ENCODE measurements around the gene PRKCA.

DNA sequence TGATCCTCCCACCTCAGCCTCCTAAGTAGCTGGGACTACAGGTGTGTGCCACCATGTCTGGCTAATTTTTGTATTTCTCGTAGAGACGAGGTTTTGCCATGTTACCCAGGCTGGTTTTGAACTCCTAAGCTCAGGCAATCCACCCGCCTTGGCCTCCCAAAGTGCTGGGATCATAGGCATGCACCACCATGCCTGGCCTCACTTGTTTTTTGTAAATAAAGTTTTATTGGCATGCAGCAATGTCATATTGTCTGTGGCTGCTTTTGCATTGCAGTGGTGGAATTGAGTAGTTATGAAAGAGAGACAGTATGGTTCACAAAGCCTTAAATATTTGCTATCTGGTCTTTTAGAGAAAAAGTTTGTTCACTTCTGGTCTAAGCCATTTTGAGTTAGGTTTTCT, 124.7 kb downstream of the PRKCA start:
- no peak for TF ChIP-seq CTCF (IDR thresholded peaks at IDR 0.05)
- no peak for TF ChIP-seq POLR2A (IDR thresholded peaks at IDR 0.05)
- TF ChIP-seq EP300 (IDR thresholded peaks at IDR 0.05) = no peak
